LHCN-M2 (cell line): ENCODE data around the gene MACC1. TPM values are rescaled to one million over a fixed set of nuclear protein-coding genes. Genes with fewer than 3 reads are reported as not detected.
"Not testable (repeated sequence)": the region's sequence is repeated elsewhere in the genome, so short reads cannot be mapped to it uniquely, and the experiment has no call there.

Experiments used
- DNase-seq: peaks from one replicate; pipeline ENCODE4 v3.0.0-alpha.2; 2012; ENCODE audit warnings: low read depth
- total RNA-seq: library from RNA; depleted of rRNA; stranded (reverse); fragments of >200 nt; gene quantifications from 2 replicates; pipeline ENCODE4 v1.2.3, GENCODE V29; 2014

MACC1 gene
- total RNA-seq, 1 experiment from 2014 or later: 0.11 TPM

- no peak for DNase-seq
Observed at GRCh38 chr7:20132585-20132984, 84.6 kb downstream of the MACC1 start.

- no peak for DNase-seq
Observed at GRCh38 chr7:20131776-20132175, 85.4 kb downstream of the MACC1 start.

GRCh38 chr7:20129920-20130319 lies 87.3 kb downstream of the MACC1 start:
- DNase-seq: no peak

DNA sequence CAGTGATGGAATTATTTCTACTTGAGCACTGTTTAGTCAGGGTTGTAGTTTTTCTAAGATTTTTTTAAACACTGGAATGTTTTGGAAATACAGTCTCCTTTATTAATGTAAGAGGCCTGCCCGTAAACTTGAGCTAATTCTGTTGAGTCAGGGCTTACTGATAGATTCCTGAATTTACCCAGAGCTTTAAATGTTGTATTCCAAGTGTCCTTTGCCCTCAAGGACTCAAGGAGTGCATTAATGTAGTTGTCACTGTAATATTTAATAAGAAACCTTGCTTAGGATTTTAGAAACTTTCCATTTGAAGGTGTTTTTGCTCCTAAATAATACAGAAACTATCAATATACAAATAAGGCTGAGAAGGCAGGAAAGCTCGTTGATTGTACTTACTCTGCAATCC lies 89.2 kb downstream of the MACC1 start:
- DNase-seq: no peak

DNA sequence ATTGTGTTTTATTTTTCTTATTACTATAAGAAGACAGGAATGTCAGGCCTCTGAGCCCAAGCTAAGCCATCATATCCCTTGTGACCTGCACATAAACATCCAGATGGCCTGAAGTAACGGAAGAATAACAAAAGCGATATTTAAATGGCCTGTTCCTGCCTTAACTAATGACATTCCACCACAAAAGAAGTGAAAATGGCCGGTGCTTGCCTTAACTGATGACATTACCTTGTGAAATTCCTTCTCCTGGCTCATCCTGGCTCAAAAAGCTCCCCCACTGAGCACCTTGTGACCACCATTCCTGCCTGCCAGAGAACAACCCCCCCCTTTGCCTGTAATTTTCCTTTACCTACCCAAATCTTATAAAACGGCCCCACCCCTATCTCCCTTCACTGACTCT lies 91.1 kb downstream of the MACC1 start:
- DNase-seq: not testable (repeated sequence)

DNA sequence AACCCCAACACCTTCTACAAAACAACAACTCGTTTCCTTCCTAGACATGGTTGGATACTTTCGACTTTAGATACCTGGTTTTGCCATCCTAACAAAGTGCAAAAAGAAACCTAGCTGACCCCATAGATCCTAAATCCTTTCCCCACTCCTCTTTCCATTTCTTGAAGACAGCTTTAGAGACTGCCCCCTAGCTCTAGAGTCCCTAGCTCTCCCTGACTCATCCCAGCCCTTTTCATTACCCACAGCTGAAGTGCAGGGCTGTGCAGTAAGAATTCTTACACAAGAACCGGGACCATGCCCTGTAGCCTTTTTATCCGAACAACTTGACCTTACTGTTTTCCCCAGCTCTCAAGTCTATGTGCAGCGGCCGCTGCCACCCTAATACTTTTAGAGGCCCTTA lies 93.1 kb downstream of the MACC1 start:
- not testable (repeated sequence) for DNase-seq

DNA sequence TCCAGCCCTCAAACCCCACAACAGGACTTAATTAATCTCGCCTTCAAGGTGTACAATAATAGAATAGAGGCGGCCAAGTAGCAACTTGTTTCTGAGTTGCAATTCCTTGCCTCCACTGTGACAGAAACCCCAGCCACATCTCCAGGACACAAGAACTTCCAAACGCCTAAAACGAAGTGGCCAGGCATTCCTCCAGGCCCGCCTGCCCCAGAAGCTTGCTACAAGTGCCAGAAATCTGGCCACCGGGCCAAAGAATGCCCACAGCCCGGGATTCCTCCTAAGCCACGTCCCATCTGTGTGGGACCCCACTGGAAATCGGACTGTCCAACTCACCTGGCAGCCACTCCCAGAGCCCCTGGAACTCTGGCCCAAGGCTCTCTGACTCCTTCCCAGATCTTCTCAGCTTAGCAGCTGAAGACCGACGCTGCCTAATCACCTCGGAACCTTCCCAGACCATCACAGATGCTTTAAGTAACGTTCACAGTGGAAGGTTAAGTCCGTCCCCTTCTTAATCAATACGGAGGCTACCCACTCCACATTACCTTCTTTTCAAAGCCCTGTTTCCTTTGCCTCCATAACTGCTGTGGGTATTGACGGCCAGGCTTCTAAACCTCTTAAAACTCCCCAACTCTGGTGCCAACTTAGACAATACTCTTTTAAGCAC lies 94.4 kb downstream of the MACC1 start:
- DNase-seq: not testable (repeated sequence)

GRCh38 chr7:20122073-20122472 lies 95.1 kb downstream of the MACC1 start:
- no peak for DNase-seq

DNA sequence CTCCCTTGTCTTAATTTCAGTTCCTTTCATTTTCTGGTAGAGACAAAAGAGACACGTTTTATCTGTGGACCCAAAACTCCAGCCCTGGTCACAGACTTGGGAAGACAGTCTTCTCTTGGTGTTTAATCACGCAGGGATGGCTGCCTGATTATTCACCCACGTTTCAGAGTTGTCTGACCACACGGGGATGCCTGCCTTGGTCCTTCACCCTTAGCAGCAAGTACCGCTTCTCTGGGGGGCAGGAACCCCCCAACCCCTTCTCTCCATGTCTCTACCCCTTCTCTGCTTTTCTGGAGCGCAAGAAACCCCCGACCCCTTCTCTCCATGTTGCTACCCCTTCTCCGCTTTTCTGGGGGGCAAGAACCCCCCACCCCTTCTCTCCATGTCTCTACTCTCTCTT lies 95.8 kb downstream of the MACC1 start:
- no peak for DNase-seq

DNA sequence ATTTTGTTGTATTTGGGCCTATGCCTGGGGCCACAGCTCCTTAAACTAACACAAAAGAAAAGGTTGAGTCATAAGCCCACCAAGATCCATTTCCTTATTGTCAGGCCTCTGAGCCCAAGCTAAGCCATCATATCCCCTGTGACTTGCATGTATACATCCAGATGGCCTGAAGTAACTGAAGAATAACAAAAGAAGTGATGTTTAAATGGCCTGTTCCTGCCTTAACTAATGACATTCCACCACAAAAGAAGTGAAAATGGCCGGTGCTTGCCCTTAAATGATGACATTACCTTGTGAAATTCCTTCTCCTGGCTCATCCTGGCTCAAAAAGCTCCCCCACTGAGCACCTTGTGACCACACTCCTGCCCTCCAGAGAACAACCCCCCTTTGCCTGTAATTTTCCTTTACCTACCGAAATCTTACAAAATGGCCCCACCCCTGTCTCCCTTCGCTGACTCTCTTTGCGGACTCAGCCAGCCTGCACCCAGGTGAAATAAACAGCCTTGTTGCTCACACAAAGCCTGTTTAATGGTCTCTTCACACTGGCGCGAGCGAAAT lies 96.5 kb downstream of the MACC1 start:
- not testable (repeated sequence) for DNase-seq

GRCh38 chr7:20116869-20117268 lies 100.3 kb downstream of the MACC1 start:
- no peak for DNase-seq

DNA sequence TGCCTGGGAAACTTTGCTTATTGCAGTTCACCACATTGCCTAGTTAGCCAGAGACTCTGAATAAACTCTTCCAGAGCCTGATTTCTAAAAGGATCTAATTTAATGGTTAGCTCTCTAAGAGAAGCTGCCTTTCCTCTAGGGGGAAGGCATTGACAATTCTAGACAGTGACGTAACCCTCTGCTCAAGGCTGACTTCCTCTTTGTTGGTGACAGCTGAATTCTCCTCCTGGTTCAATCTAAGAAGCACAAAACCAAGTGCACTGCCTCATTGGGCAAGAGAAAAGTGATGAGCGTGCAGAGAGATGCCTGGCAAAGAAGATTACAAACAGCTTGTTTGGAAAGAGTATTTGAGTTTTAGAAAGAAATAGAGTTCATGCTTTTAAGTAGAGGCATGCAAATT lies 102.7 kb downstream of the MACC1 start:
- DNase-seq: peak; percentile 45

DNA sequence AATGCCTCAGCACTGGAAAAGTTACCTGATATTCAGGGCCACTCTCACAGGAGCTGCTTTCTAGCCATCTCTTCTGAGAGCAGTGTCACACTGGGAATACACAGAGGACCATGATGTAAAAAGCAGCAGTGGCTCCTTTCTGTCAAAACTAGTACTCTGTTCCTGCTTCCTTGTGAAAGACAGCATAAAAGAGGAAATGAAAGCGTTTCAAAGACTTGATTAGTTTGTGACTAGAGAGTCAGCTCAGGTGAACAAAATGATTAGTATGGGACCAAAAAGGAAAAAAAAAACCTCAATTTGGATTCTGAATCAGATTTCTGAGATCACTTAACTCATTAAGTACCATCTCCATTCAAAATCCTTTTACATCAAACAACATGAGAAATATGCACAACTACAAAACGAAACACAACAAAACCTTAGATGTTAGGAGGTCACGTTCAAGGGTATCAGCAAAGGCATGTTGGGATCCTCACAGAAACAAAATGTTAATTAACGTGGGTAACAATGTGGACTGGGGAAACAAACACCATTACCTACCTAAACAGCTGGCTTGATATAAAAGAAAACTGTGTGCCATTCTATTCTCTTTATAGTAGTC lies 103.7 kb downstream of the MACC1 start:
- no peak for DNase-seq

GRCh38 chr7:20112696-20113095 lies 104.5 kb downstream of the MACC1 start:
- DNase-seq: no peak

DNA sequence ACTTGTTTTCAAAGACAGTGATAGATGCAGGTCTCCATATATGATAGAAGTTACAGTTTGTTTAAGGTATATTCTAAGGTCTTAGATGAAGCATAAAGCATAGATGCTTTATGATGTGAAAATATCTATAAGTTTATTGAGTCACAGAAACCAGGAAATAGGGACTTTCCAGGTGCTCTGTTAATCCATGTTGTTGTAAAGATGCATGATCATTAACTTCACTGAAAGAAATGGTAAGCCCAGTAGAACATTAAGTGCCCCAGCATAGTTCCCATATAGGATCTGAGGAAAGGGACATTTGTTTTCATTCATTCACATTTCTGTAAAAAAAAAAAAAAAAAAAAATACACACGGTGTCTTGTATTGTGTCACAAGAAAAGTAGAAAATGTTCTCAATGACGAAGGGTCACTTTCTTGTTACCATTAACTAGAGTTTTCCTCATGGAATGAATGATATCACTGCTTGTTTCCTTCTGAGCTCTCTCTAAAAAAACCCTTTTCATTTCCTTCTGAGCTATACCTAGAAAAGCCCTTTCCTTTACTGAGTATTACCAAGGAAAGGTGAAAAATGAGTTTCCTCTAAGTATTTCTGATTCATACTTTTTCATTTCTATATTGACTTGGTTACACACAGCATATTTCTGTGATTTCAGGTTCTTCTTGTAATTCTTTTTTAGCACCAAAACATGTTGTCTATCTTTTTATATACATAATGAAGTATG lies 105.2 kb downstream of the MACC1 start:
- DNase-seq: no peak

GRCh38 chr7:20107582-20107981 lies 109.6 kb downstream of the MACC1 start:
- DNase-seq: no peak

DNA sequence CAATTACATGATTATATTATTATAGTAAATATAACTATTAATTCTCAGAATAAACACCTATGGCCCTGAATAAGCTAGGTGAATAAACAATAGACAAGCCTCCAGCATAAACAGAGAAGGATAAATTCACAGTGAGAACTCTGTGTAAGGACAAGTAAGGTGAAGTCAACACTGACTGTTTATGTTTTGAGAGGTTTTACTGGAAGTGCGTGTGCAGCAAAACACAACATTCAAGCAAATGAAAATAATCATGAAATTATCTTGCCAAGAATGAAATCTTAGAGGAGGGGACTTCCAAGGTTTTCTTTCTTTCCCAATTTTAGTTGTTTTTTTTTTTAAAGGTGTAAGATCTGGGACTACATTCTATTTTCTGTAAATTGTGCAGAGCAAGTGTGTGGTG lies 112.5 kb downstream of the MACC1 start:
- no peak for DNase-seq

DNA sequence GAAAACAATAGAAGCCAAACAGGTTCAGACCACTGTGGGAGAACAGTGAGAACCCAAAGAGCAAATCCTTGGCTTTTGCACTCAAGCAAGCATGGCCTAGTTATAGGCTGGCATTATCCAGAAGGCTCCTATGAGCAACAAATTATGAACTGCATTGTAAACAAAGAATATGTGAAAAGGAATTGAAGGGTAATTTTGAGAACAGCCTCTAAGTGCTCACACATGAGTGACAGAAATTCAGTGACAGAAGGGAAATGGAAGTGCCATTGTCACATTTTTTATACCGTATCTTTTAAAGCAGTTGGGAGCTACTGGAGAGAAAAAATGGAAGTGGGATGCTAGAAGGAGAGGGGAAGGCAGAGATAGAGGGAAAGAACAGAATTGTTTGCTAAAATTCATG lies 114.2 kb downstream of the MACC1 start:
- no peak for DNase-seq

DNA sequence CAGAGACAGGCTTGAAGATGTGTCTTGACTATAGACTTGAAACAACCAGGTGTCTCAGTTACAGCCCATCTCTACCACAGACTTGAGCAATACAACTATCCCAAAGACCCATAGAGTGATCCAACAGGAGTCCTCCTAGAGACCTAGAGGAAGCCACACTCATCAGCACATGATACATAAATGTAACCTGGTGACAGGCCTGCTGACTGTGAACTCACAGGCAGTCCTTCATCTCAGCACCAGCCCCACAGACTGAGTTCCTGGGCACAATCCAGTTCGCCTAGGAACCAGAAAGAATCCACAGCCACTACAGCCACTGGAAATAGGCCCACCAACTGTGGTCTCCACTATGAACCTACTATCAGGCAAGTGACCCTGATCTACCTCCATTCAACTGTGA lies 121.3 kb downstream of the MACC1 start:
- no peak for DNase-seq

- no peak for DNase-seq
Observed at GRCh38 chr7:20095436-20095835, 121.7 kb downstream of the MACC1 start.

GRCh38 chr7:20089431-20089830 lies 127.8 kb downstream of the MACC1 start:
- no peak for DNase-seq

DNA sequence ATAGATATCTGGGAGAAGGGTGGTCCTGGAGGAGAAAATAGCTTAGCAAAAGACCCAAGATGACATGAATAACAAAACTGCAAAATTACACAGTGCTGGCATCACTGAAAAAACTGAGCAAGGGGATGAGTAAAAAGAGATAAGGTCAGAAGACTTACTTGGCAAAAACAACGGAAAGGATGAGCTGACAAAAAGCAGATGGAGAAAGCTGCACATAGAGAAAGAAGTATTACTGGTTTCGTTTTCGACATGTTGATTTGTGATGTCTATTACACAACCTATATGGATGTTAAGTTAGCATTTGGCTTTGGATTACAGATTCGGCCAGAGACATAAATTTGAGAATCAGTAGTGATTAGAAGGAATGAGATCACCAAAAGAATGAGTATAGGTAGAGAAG lies 132.1 kb downstream of the MACC1 start:
- no peak for DNase-seq
